Neuronal stem cell (in vitro differentiated cells): ENCODE results near the gene ANKRD44.
A peak's percentile ranks its signal among the peaks of the same experiment; 100 is the strongest.

Experiments
- DNase-seq: peaks from one replicate; pipeline ENCODE4 v3.0.0-alpha.2; 2013; ENCODE audit warnings: low spot score
- H2AFZ ChIP-seq: one replicate; pipeline ENCODE4 v1.6.1; 2013; ENCODE audit warnings: mild to moderate bottlenecking, low read length, inconsistent platforms
- H2AK5ac ChIP-seq: 2 replicates; pipeline ENCODE4 v1.6.1; 2013; ENCODE audit warnings: low read depth, mild to moderate bottlenecking, inconsistent platforms, low read length, moderate library complexity, mixed read lengths
- H2BK120ac ChIP-seq: 2 replicates; pipeline ENCODE4 v1.6.1; 2013; ENCODE audit warnings: low read depth, mild to moderate bottlenecking, inconsistent platforms, low read length, moderate library complexity, mixed read lengths
- H2BK12ac ChIP-seq: one replicate; pipeline ENCODE4 v1.6.1; 2013; ENCODE audit warnings: low read length, inconsistent platforms
- H2BK15ac ChIP-seq: 2 replicates; pipeline ENCODE4 v1.6.1; 2013; ENCODE audit warnings: mild to moderate bottlenecking, low read length, inconsistent platforms, mixed read lengths
- H2BK5ac ChIP-seq: one replicate; pipeline ENCODE4 v1.6.1; 2013; ENCODE audit warnings: inconsistent platforms, mild to moderate bottlenecking, low read length, moderate library complexity
- H3K14ac ChIP-seq: one replicate; pipeline ENCODE4 v1.6.1; 2013; ENCODE audit warnings: low read length, inconsistent platforms
- H3K18ac ChIP-seq: 2 replicates; pipeline ENCODE4 v1.6.1; 2013; ENCODE audit warnings: low read length, inconsistent platforms
- H3K23ac ChIP-seq: 2 replicates; pipeline ENCODE4 v1.6.1; 2013; ENCODE audit warnings: low read depth, mild to moderate bottlenecking, mixed read lengths, low read length, inconsistent platforms; ENCODE audit not compliant: poor library complexity
- H3K27ac ChIP-seq: replicated peaks from 3 replicates; pipeline ENCODE4 v1.5.1; 2013; ENCODE audit warnings: low read length, inconsistent platforms
- H3K27me3 ChIP-seq, 3 experiments: 2 replicates each; pipeline ENCODE4 v1.6.1; 2013; ENCODE audit warnings: low read length in 3 of 3, mild to moderate bottlenecking in 2 of 3, inconsistent platforms in 1 of 3, low read depth in 1 of 3, mixed read lengths in 1 of 3, moderate library complexity in 1 of 3; ENCODE audit not compliant: control insufficient read depth in 3 of 3, insufficient read depth in 3 of 3
- H3K36me3 ChIP-seq, 2 donors: replicated peaks in 1 of 2; 2 replicates each; pipeline ENCODE4 v1.6.1; 2013; ENCODE audit warnings: low read length in 2 of 2; ENCODE audit not compliant: control insufficient read depth in 2 of 2, insufficient read depth in 2 of 2
- H3K4ac ChIP-seq: 2 replicates; pipeline ENCODE4 v1.6.1; 2013; ENCODE audit warnings: inconsistent platforms, mild to moderate bottlenecking, low read length, moderate library complexity
- H3K4me1 ChIP-seq, 2 donors: 1 replicate in 1 of 2; 2 replicates in 1 of 2; pipeline ENCODE4 v1.6.1; 2013; ENCODE audit warnings: low read length in 2 of 2, low read depth in 1 of 2; ENCODE audit not compliant: control insufficient read depth in 2 of 2, insufficient read depth in 1 of 2
- H3K4me2 ChIP-seq: one replicate; pipeline ENCODE4 v1.6.1; 2013; ENCODE audit warnings: mild to moderate bottlenecking, low read length, inconsistent platforms; ENCODE audit not compliant: insufficient read depth, poor library complexity, severe bottlenecking
- H3K4me3 ChIP-seq, 2 donors: 2 replicates each; pipeline ENCODE4 v1.5.1; 2013; ENCODE audit warnings: low read length in 2 of 2, mild to moderate bottlenecking in 2 of 2, inconsistent platforms in 1 of 2, moderate library complexity in 1 of 2
- H3K79me1 ChIP-seq: one replicate; pipeline ENCODE4 v1.6.1; 2013; ENCODE audit warnings: low read depth, mild to moderate bottlenecking, inconsistent platforms, low read length, moderate library complexity
- H3K9ac ChIP-seq: one replicate; pipeline ENCODE4 v1.6.1; 2013; ENCODE audit warnings: mild to moderate bottlenecking, low read depth, low read length, inconsistent platforms; ENCODE audit not compliant: poor library complexity
- H3K9me3 ChIP-seq, 2 donors: replicated peaks in 1 of 2; 2 replicates each; pipeline versions ENCODE3 to v1.6.1; 2013; ENCODE audit warnings: low read length in 2 of 2, mild to moderate bottlenecking in 2 of 2, inconsistent platforms in 1 of 2, low read depth in 1 of 2, mixed read lengths in 1 of 2, moderate library complexity in 1 of 2; ENCODE audit not compliant: control insufficient read depth in 2 of 2, insufficient read depth in 1 of 2
- H4K8ac ChIP-seq: one replicate; pipeline ENCODE4 v1.6.1; 2013; ENCODE audit warnings: low read depth, mild to moderate bottlenecking, inconsistent platforms, low read length, moderate library complexity
- H4K91ac ChIP-seq: one replicate; pipeline ENCODE4 v1.6.1; 2013; ENCODE audit warnings: low read length, low read depth, mild to moderate bottlenecking, inconsistent platforms; ENCODE audit not compliant: poor library complexity
- WGBS, 2 donors: extraction: QIAGEN DNeasy Blood & Tissue Kit; methylation state at CpG; one replicate each; pipeline ENCODE4 v1.1.7; 2013; ENCODE audit warnings: missing lambda C conversion rate in 2 of 2, mixed read lengths in 1 of 2; ENCODE audit not compliant: insufficient read length in 2 of 2, insufficient replicate concordance in 1 of 2; ENCODE audit errors: extremely low coverage in 2 of 2; 5-methylcytosine and 5-hydroxymethylcytosine counted together

The ANKRD44 gene

DNA sequence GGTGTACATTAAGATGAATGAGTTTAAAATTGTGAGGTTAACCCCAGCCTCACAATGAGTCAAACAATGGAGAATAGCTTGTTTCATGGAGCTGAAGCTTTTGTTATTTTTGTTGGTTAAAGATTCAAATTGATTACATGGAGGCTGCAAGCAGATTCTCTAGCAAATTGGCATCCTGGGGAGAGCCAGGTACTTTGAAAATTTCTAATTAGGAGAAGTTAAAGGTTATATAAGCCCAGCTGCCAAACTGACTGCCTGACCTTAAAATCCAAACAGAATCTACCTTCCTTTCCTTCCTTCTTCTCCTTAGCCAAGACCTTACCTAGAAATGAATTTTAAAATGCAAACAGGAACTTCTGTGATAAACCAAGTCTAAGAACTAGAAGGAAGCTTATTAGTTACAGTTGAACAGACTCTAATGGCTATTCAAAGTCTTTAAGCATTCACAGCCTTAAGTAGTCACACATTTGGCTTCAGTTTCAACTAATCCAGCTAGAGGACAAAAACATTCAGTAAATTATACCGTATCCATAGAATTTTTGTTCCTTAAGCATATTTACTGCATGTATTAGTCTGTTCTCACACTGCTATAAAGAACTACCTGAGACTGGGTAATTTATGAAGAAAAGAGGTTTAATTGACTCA lies 352.6 kb downstream of the ANKRD44 start:
- H3K18ac ChIP-seq, result no peak overlapping the region
- H3K14ac ChIP-seq, result no peak overlapping the region
- no CpG with 5 or more reads among the region's 1 CpG for WGBS, 2 donors
- no peaks in the 10 kb centered on the region for H3K9me3 ChIP-seq
- H2BK15ac ChIP-seq, result no peak overlapping the region
- H2BK5ac ChIP-seq, result no peak overlapping the region
- H3K4me1 ChIP-seq, result peaks cover 0 to 6% of the 10 kb centered on the region in 2 donors
- peak overlapping the region; percentile 92 for H3K27ac ChIP-seq
- H2BK120ac ChIP-seq, result no peak overlapping the region
- no peak overlapping the region for H3K23ac ChIP-seq
- H4K8ac ChIP-seq, result no peak overlapping the region
- peaks cover 0 to under 1% (median 0%) of the 10 kb centered on the region in 3 experiments for H3K27me3 ChIP-seq
- peak overlapping the region; percentile 48 for H2AFZ ChIP-seq
- H4K91ac ChIP-seq, result no peak overlapping the region
- no peaks in the 10 kb centered on the region for H3K79me1 ChIP-seq
- H3K4me2 ChIP-seq, result no peak overlapping the region
- no peak overlapping the region for H3K4ac ChIP-seq
- no peak overlapping the region for H2BK12ac ChIP-seq
- H3K36me3 ChIP-seq, result no peaks in the 10 kb centered on the region
- no peak overlapping the region for H2AK5ac ChIP-seq
- H3K4me3 ChIP-seq, result no peak overlapping the region
- H3K9ac ChIP-seq, result no peak overlapping the region
- DNase-seq, result peak; percentile 51

- Histone ChIP-seq H3K4me1 (peaks cover 0 to 6% of the 10 kb centered on the region in 2 donors), H2BK5ac (no peak overlapping the region), H3K36me3 (no peaks in the 10 kb centered on the region), H3K9ac (no peak overlapping the region), H3K18ac (no peak overlapping the region), H4K91ac (no peak overlapping the region), H3K27ac (peak overlapping the region; percentile 92), H2BK12ac (no peak overlapping the region), H2AFZ (peak overlapping the region; percentile 48), H3K27me3 (no peaks in the 10 kb centered on the region), H3K9me3 (no peaks in the 10 kb centered on the region), H2BK15ac (no peak overlapping the region), H3K79me1 (no peaks in the 10 kb centered on the region), H3K4ac (no peak overlapping the region), H3K23ac (no peak overlapping the region), H2BK120ac (no peak overlapping the region), H2AK5ac (no peak overlapping the region), H3K4me2 (no peak overlapping the region), H3K14ac (no peak overlapping the region), H3K4me3 (no peak overlapping the region), H4K8ac (no peak overlapping the region)
- no CpG with 5 or more reads among the region's 5 CpGs for WGBS, 2 donors
- peak; percentile 39 for DNase-seq
Measured at GRCh38 chr2:196957442-196957841, 353.1 kb downstream of the ANKRD44 start.

DNA sequence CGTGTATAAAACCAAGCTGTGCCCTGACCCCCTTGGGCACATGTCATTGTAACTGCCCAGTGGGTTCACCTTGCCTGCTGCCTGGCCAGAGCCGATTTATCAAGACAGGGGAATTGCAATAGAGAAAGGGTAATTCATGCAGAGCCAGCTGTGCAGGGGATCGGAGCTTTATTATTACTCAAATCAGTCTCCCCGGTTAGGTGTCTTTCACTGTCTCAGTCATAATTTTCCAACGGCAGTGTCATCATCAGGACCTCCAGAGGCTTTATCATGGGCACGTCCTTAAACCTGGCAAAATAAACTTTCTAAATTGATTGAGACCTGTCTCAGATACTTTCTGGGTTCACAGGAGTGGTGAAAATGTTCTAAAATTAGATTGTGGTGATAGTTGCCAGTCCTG lies 354.5 kb downstream of the ANKRD44 start:
- Histone ChIP-seq H3K18ac (no peak overlapping the region), H2AK5ac (no peak overlapping the region), H3K14ac (no peak overlapping the region), H3K27me3 (no peaks in the 10 kb centered on the region), H3K4me2 (no peak overlapping the region), H2BK15ac (no peak overlapping the region), H3K27ac (no peak overlapping the region), H2BK120ac (no peak overlapping the region), H3K36me3 (no peaks in the 10 kb centered on the region), H3K79me1 (no peaks in the 10 kb centered on the region), H3K4me1 (peaks cover 0 to 9% of the 10 kb centered on the region in 2 donors), H3K9me3 (no peaks in the 10 kb centered on the region), H4K91ac (no peak overlapping the region), H2BK12ac (no peak overlapping the region), H4K8ac (no peak overlapping the region), H3K4me3 (no peak overlapping the region), H2AFZ (no peak overlapping the region), H3K4ac (no peak overlapping the region), H3K23ac (no peak overlapping the region), H2BK5ac (no peak overlapping the region), H3K9ac (no peak overlapping the region)
- no CpG with 5 or more reads among the region's 6 CpGs for WGBS, 2 donors
- no peak for DNase-seq

GRCh38 chr2:196955036-196955435 lies 355.5 kb downstream of the ANKRD44 start:
- H2BK5ac ChIP-seq, result no peak overlapping the region
- H3K27me3 ChIP-seq, result no peaks in the 10 kb centered on the region
- DNase-seq, result no peak
- H3K4me3 ChIP-seq, result no peak overlapping the region
- no peak overlapping the region for H2AFZ ChIP-seq
- no peaks in the 10 kb centered on the region for H3K79me1 ChIP-seq
- H3K36me3 ChIP-seq, result no peaks in the 10 kb centered on the region
- H4K91ac ChIP-seq, result no peak overlapping the region
- no peak overlapping the region for H3K27ac ChIP-seq
- H3K9ac ChIP-seq, result no peak overlapping the region
- H3K18ac ChIP-seq, result no peak overlapping the region
- no peak overlapping the region for H2BK12ac ChIP-seq
- H3K4me2 ChIP-seq, result no peak overlapping the region
- H3K23ac ChIP-seq, result no peak overlapping the region
- no peaks in the 10 kb centered on the region for H3K9me3 ChIP-seq
- no peak overlapping the region for H4K8ac ChIP-seq
- no peak overlapping the region for H3K4ac ChIP-seq
- peaks cover 0 to 9% of the 10 kb centered on the region in 2 donors for H3K4me1 ChIP-seq
- H2AK5ac ChIP-seq, result no peak overlapping the region
- no peak overlapping the region for H2BK15ac ChIP-seq
- no peak overlapping the region for H2BK120ac ChIP-seq
- WGBS, 2 donors, result no CpG with 5 or more reads among the region's 3 CpGs
- no peak overlapping the region for H3K14ac ChIP-seq
